WTC11 (cell line): ENCODE measurements around the gene BSPH1.

Source experiments
- CREB1 ChIP-seq: sonication (generic); formaldehyde crosslinking; IDR thresholded peaks from 2 replicates; pipeline ENCODE4 v1.8.0; 2023; ENCODE audit warnings: mild to moderate bottlenecking, missing genetic modification reagents
- CREM ChIP-seq: sonication (generic); formaldehyde crosslinking; IDR thresholded peaks from 2 replicates; pipeline ENCODE4 v1.8.1; 2022; ENCODE audit warnings: mild to moderate bottlenecking, missing genetic modification reagents, moderate library complexity
- TCF7 ChIP-seq: sonication (generic); formaldehyde crosslinking; IDR thresholded peaks from 2 replicates; pipeline ENCODE4 v1.8.0; 2022; ENCODE audit warnings: mild to moderate bottlenecking, low read depth, missing genetic modification reagents, moderate library complexity
- TF ChIP-seq, protein P1 (sequence below): fragments of 200-600 bp; IDR thresholded peaks from 2 replicates; pipeline ENCODE4 v1.8.0; 2022; ENCODE audit warnings: antibody characterized with exemption
- TF ChIP-seq, protein P2 (sequence below): fragments of 250-450 bp; sonication (Bioruptor Pico); IDR thresholded peaks from 2 replicates; pipeline ENCODE4 v1.9.0; 2021; ENCODE audit warnings: mild to moderate bottlenecking

DNA sequence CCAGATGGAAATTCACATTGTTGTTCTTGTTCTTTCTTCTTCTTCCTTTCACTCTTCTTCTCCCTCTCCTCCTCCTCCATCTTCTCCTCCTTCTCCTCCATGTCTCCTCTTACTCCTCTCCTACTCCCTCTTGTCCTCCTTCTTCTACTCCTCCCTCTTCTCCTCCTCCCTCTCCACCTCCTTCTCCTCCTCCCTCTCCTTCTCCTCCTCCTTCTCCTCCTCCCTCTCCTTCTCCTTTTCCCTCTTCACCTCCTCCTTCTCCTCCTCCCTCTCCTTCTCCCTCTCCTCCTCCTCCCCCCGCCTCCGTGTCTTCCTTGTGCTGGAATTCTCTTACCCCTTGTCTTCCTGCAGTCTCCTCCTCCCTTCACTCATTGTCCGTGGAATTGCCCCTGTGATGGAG lies 33.5 kb upstream of the BSPH1 start:
- no peak for TF ChIP-seq CREM (CRISPR knock-in tag)
- TF ChIP-seq, protein P1, sequence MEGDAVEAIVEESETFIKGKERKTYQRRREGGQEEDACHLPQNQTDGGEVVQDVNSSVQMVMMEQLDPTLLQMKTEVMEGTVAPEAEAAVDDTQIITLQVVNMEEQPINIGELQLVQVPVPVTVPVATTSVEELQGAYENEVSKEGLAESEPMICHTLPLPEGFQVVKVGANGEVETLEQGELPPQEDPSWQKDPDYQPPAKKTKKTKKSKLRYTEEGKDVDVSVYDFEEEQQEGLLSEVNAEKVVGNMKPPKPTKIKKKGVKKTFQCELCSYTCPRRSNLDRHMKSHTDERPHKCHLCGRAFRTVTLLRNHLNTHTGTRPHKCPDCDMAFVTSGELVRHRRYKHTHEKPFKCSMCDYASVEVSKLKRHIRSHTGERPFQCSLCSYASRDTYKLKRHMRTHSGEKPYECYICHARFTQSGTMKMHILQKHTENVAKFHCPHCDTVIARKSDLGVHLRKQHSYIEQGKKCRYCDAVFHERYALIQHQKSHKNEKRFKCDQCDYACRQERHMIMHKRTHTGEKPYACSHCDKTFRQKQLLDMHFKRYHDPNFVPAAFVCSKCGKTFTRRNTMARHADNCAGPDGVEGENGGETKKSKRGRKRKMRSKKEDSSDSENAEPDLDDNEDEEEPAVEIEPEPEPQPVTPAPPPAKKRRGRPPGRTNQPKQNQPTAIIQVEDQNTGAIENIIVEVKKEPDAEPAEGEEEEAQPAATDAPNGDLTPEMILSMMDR, result no peak
- TF ChIP-seq TCF7 (CRISPR knock-in tag), result no peak
- no peak for TF ChIP-seq CREB1 (CRISPR knock-in tag)
- TF ChIP-seq, protein P2, sequence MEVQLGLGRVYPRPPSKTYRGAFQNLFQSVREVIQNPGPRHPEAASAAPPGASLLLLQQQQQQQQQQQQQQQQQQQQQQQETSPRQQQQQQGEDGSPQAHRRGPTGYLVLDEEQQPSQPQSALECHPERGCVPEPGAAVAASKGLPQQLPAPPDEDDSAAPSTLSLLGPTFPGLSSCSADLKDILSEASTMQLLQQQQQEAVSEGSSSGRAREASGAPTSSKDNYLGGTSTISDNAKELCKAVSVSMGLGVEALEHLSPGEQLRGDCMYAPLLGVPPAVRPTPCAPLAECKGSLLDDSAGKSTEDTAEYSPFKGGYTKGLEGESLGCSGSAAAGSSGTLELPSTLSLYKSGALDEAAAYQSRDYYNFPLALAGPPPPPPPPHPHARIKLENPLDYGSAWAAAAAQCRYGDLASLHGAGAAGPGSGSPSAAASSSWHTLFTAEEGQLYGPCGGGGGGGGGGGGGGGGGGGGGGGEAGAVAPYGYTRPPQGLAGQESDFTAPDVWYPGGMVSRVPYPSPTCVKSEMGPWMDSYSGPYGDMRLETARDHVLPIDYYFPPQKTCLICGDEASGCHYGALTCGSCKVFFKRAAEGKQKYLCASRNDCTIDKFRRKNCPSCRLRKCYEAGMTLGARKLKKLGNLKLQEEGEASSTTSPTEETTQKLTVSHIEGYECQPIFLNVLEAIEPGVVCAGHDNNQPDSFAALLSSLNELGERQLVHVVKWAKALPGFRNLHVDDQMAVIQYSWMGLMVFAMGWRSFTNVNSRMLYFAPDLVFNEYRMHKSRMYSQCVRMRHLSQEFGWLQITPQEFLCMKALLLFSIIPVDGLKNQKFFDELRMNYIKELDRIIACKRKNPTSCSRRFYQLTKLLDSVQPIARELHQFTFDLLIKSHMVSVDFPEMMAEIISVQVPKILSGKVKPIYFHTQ, result no peak
